Brain microvascular endothelial cell (primary cell): ENCODE results near the gene NRXN3.

ENCODE experiments used
- DNase-seq: peaks from one replicate; pipeline ENCODE4 v3.0.0-alpha.2; 2020
- H3K27ac ChIP-seq: fragments of 250-450 bp; sonication (Bioruptor Pico); 2 replicates; pipeline ENCODE4 v1.5.1; 2020; ENCODE audit warnings: mild to moderate bottlenecking, moderate library complexity
- H3K27me3 ChIP-seq: fragments of 250-450 bp; sonication (Bioruptor Pico); replicated peaks from 2 replicates; pipeline ENCODE4 v1.5.1; 2020; ENCODE audit warnings: mild to moderate bottlenecking
- H3K36me3 ChIP-seq: fragments of 250-450 bp; sonication (Bioruptor Pico); replicated peaks from 2 replicates; pipeline ENCODE4 v1.5.1; 2020; ENCODE audit warnings: mild to moderate bottlenecking
- H3K4me3 ChIP-seq: 2 replicates; pipeline ENCODE4 v1.5.1; 2011; ENCODE audit warnings: low read depth, mild to moderate bottlenecking, control low read depth, low read length, moderate library complexity
- in situ Hi-C: cut with HindIII; loops from 2 replicates; pipeline ENCODE4 v1.10.0; 2017; ENCODE audit warnings: low sequenced_read_pairs, low pct_ligation_motif_present
- TF ChIP-seq, protein P1 (sequence below): IDR thresholded peaks from 2 replicates; pipeline ENCODE4 v1.5.1; 2011; ENCODE audit warnings: low read depth, mild to moderate bottlenecking, moderate library complexity, low read length, control low read depth, inconsistent platforms; ENCODE audit errors: missing control alignments

NRXN3 gene

DNA sequence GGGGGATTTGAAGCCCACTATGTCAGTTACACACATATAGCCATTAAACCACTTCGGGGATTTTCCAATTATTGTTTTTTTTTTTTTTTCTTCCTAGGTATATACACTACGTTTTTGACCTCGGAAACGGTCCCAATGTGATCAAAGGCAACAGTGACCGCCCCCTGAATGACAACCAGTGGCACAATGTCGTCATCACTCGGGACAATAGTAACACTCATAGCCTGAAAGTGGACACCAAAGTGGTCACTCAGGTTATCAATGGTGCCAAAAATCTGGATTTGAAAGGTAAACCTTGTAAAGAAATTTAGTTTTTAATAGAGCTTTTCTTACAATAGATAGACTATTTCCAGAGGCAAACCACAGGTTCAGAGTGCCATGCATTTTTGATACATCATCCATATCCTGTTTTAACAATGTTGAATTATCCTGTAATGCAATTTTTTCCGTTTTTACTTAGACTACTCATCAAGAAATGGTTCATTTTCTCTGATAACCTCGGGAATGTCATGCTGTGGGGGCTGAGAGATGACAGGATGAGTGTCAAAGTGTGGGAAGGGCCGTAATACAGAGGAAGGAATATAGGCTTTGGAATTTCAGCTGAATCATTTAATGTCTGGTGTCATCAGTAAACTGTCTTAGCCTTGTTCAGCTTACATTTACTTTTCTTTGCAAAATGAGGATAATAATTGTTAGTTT lies 797.1 kb downstream of the NRXN3 start:
- Histone ChIP-seq H3K27ac (peak overlapping the region; percentile 62), H3K36me3 (no peaks in the 10 kb centered on the region), H3K4me3 (no peak overlapping the region), H3K27me3 (no peaks in the 10 kb centered on the region)
- peak; percentile 86 for DNase-seq
- TF ChIP-seq, protein P1, sequence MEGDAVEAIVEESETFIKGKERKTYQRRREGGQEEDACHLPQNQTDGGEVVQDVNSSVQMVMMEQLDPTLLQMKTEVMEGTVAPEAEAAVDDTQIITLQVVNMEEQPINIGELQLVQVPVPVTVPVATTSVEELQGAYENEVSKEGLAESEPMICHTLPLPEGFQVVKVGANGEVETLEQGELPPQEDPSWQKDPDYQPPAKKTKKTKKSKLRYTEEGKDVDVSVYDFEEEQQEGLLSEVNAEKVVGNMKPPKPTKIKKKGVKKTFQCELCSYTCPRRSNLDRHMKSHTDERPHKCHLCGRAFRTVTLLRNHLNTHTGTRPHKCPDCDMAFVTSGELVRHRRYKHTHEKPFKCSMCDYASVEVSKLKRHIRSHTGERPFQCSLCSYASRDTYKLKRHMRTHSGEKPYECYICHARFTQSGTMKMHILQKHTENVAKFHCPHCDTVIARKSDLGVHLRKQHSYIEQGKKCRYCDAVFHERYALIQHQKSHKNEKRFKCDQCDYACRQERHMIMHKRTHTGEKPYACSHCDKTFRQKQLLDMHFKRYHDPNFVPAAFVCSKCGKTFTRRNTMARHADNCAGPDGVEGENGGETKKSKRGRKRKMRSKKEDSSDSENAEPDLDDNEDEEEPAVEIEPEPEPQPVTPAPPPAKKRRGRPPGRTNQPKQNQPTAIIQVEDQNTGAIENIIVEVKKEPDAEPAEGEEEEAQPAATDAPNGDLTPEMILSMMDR = no peak
- in situ Hi-C loops = no loop called here

DNA sequence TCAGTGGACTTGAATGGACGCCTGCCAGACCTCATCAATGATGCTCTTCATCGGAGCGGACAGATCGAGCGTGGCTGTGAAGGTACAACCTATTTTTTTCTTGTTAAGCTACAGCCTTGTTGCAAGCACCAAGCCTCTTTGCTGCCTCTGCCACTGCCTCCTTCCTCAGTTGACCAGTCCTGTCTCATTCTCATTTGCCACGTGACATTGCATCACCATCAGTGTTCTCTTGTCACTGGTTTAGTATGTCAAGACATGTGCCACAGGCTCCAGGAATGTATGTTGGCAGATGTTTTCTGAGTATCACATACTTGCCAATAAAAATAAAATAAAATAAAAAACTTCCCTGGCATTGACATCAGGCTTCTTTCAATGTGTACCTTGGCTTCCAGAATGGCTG lies 798.1 kb downstream of the NRXN3 start:
- Histone ChIP-seq H3K27me3 (no peaks in the 10 kb centered on the region), H3K27ac (peak overlapping the region; percentile 62), H3K4me3 (no peak overlapping the region), H3K36me3 (no peaks in the 10 kb centered on the region)
- DNase-seq = no peak
- in situ Hi-C loops = no loop called here
- TF ChIP-seq, protein P1 = no peak

DNA sequence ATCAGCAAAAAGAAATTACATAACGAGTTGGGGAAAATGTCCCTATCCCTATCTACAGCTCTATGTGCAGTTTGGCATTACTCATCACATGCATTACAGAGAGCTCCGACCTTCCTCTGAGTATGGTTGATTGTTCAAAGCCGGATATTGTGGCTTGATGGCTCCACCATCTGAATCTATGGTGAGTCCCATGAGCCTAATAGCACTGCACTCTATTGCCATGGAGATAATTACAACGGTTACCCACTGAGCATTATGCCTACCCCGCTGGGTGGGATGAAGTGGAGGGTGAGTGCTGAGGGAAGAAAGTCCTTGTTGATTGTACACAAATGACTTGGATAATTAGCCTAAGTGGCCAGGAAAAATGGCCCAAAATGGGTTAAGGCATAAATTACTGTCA lies 800.5 kb downstream of the NRXN3 start:
- peak; percentile 10 for DNase-seq
- Histone ChIP-seq H3K36me3 (no peaks in the 10 kb centered on the region), H3K27ac (no peak overlapping the region), H3K27me3 (no peaks in the 10 kb centered on the region), H3K4me3 (no peak overlapping the region)
- TF ChIP-seq, protein P1 = no peak
- in situ Hi-C loops = no loop called here

DNA sequence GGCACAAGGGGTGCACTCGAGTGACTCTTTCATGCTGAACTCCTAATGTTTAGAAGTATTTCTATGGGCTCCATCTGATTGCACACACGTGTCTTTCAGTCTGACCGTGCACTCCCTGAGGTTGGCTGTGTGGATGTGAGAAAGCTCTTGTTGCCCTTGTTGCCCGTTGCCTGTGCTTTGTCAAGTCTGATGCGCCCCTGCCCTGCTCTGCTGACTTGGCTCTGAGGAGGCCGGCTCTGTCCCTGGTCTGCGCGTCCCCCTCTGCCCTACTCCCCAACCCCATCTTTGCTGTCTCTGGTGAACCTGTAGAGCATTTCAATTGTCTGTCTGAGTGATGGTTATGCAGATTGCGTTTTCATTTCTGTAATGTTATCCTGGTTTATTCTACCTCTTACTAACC lies 802.3 kb downstream of the NRXN3 start:
- H3K36me3 ChIP-seq = no peaks in the 10 kb centered on the region
- no peak overlapping the region for H3K27ac ChIP-seq
- in situ Hi-C loops = no loop called here
- H3K27me3 ChIP-seq = no peaks in the 10 kb centered on the region
- no peak overlapping the region for H3K4me3 ChIP-seq
- TF ChIP-seq, protein P1 = no peak
- no peak for DNase-seq

DNA sequence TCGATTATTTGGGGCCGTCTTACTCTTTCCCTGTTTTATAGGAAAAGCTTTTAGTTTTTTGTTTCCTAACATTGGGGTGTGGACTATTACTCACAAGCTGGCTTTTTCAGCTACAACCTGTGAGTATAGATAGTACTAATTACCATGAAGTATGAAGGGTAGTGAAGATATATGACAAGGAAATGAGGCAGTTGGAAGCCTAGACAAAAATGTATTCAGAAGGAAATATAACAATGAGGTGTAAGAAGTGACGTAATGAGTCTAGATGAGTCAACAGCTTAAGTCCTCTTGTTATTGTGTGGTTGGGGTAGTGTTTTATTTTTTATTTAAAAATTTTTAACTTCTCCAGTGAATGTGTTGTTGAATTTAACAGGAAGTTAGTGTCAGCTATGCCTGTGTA lies 804.5 kb downstream of the NRXN3 start:
- H3K27me3 ChIP-seq = no peaks in the 10 kb centered on the region
- in situ Hi-C loops = no loop called here
- H3K27ac ChIP-seq = no peak overlapping the region
- no peak for DNase-seq
- TF ChIP-seq, protein P1 = no peak
- H3K36me3 ChIP-seq = no peaks in the 10 kb centered on the region
- H3K4me3 ChIP-seq = no peak overlapping the region

DNA sequence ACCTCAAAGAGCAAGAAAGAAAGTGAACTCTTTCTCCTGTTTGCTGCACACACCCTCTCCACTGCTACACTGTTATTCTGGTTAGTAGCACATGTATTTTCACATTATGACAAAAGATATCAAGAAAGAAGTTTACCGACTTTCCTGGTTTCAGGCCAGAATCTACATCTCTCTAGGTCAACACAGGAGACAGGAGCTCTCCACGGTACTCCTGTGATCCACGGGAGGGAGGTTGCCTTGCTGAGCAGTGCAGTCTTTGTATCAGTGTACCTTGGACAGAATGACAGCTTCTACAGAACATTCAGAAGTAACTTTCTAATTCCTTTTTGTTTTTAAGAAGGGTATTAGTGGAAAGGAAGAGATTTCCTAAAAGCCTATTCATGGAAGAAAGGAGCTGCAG lies 805.6 kb downstream of the NRXN3 start:
- no peak for DNase-seq
- TF ChIP-seq, protein P1 = no peak
- H3K27ac ChIP-seq = no peak overlapping the region
- H3K36me3 ChIP-seq = no peaks in the 10 kb centered on the region
- in situ Hi-C loops = no loop called here
- H3K27me3 ChIP-seq = no peaks in the 10 kb centered on the region
- no peak overlapping the region for H3K4me3 ChIP-seq
